Germinal center (tissue), 1 donor: ENCODE measurements around the gene OR4C12.
"Not testable (repeated sequence)": the region's sequence is repeated elsewhere in the genome, so short reads cannot be mapped to it uniquely, and the experiment has no call there.

Experiments
- DNase-seq: peaks from one replicate; pipeline ENCODE4 v3.0.0; 2012; ENCODE audit warnings: mixed read lengths, low spot score

OR4C12 gene

GRCh38 chr11:49982435-49982834, at the start of gene OR4C12:
Gene OR4C12, minus strand, starts transcription at chr11:49982535. Its CDS starts 34 bp downstream, at chr11:49982501.
- DNase-seq = not testable (repeated sequence)

DNA sequence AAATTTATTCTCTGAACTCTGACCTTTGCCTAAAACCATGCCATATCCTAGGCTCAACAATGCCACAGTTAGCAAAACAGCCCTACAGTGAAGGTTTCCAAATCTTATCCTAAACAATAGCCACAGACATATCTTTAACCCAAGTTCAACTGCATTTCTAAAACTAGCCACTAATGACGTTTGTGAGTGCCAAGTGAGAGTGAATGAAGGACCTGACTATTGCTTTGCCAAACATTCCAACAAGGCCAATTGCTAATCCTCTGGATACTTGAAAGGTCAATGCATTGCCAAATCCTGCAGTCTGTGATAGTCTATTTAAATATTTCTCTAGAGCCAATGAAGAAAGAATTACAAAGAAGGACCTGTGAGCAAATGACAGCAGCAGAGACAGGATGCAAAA, 47.9 kb upstream of the OR4C12 start:
- DNase-seq = no peak

- DNase-seq = no peak
These were observed 13.2 kb upstream of the OR4C12 start for GRCh38 chr11:49995565-49995964.

DNA sequence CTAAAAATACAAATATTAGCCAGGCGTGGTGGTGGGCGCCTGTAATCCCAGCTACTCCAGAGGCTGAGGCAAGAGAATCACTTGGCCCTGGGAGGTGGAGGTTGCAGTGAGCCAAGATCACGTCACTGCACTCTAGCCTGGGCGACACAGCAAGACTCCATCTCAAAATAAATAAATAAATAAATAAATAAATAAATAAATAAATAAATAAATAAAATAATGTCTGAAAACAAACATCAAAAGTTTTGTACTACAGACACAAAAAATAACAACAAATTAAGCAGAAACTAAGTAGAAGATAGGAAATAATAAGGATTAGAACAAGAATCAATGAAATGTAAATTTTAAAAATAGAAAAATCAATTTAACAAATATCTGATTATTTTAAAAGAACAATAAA, 8.9 kb downstream of the OR4C12 start:
- not testable (repeated sequence) for DNase-seq

DNA sequence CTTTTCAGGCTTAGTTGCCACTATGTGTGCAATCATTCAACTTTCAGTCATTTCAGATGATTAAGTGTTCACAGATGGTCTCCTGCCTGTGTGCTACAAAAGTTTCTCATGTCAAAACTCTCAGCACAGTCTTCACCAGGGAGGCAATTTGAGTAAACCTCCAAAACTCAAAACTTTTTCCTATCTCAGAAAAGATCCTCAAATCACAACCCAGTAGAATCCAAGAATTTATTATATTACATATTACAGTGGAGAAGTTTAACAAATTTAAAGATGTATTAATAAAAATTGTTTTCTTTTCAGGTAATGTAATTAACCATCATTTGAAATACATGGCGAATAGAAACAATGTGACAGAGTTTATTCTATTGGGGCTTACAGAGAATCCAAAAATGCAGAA, 30.2 kb downstream of the OR4C12 start, which contains the start of gene OR4C13:
Gene OR4C13, plus strand, starts transcription at position 301 of the 400 bp plus-strand sequence. Its CDS starts 32 bp downstream, at position 333.
- DNase-seq = no peak

- not testable (repeated sequence) for DNase-seq
These were observed 33.6 kb downstream of the OR4C12 start for GRCh38 chr11:49948701-49949100.
